Activated T-cell treated with anti-CD3 and anti-CD28 coated beads, Interleukin-2, amount 50 U/mL, for 1 hour (primary cell): ENCODE data around the gene SLC2A14.
A peak's percentile ranks its signal among the peaks of the same experiment; 100 is the strongest.
"Not testable (repeated sequence)": the region's sequence is repeated elsewhere in the genome, so short reads cannot be mapped to it uniquely, and the experiment has no call there.

Experiments
- DNase-seq: peaks from one replicate; pipeline ENCODE4 v3.0.0-alpha.2; 2020

Gene SLC2A14

DNA sequence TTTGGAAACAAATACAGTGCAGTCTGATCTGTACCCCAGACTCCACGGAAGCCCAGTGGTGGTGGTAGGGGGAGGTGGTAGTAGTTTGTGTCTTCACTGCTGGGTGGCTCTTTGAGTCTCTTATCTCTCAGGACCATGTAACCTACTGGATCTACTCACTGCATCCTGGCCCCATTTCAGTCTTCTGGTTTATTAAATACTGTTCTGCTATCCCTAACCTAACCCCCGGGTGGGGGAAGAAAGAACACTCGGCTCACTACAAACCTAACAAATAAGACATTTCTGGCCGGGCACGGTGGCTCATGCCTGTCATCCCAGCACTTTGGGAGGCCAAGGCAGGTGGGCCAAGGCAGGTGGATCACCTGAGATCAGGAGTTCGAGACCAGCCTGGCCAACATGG is 39.5 kb downstream of the SLC2A14 start:
- DNase-seq, result not testable (repeated sequence)

DNA sequence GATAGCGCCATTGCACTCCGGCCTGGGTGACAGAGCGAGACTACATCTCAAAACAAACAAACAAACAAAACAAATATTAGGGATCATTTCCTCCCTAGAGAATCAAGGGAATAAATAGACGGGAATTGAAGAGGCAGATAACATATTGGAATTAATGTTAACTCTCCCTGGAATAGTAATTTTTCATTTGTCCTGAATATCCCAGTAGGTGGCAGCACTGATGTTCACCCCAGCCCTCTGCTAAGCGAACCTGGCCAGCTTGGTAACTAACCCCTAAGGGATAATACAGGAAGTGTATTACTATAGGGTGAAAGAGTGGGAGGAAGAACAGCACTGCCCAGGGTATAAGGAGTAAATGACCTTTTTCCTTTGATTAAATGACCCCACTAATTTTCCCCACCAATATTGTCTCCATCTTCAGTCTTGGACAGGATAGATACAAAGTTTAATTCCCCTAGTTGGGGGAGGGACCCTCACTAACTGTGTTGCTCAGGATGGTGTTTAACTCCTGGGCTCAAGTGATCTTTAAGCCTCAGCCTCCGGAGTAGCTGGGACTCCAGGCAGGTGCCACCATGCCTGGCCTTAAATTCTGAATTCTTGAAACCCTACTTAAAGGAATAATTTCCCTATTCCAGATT is 40.5 kb downstream of the SLC2A14 start:
- DNase-seq, result no peak

DNA sequence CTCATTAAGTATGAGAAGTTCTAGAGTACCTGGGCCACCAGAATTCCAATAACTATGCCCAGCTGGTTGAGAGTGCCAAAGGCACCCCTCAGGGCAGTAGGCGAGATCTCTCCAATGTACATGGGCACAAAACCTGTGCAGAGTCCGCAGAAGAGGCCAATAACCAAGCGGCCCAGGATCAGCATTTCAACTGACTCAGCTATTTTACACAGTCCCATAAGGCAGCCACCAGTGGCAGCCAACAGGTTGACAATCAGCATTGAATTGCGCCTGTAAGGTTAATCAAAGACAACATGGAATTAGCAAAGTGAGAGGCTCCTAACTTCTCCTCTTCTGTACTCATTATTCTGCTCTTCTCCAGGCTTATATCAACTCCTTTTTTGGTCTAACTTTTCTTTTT is 43.0 kb downstream of the SLC2A14 start:
- not testable (repeated sequence) for DNase-seq

DNA sequence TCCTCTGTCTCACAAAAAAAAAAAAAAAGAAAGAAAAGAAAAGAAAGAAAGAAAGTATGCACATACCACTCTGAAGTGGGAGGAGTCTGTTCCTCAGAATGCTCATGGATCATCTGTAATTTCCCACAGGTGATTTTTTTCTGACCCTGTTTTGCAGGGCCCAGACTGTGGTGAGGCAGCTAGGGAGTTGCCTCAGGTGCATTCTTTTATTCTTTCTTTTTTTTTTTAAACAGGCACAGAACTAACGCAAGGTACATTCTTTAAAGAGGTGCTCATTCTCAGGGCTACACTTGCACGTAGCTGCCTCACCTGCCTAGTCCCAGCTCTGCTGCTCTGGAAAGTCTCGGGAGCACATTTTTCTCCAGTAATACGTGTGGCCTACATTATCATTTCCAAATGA is 47.0 kb downstream of the SLC2A14 start:
- not testable (repeated sequence) for DNase-seq

DNA sequence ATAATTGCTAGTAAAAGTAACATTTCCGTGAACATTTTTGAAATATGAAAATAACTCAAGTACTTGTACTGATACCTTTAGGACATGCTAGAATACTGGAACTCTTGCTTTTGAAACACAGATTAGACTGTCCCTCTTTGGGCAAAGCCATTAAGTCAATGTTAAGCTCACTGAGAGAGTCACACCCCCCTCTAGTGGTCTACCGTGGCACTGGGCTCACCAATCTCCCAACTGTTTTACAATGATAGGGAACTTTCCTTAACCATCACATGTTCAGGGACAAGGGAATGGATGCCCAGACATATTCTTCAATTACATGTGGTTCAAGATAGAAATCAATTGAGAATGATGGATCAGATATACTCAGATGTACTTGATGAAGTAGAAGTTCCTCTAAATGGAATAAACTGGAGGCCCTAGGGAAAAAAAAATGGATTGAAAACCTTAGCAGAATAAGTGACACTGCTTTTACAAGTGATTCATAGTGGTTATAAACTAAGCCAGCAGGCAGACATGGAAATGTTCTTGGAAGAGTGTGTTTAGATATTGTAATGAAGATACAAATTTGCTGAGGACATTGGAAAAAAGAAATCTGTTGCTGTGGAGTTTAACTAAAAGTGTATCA is 65.7 kb downstream of the SLC2A14 start:
- DNase-seq, result peak; percentile 56

DNA sequence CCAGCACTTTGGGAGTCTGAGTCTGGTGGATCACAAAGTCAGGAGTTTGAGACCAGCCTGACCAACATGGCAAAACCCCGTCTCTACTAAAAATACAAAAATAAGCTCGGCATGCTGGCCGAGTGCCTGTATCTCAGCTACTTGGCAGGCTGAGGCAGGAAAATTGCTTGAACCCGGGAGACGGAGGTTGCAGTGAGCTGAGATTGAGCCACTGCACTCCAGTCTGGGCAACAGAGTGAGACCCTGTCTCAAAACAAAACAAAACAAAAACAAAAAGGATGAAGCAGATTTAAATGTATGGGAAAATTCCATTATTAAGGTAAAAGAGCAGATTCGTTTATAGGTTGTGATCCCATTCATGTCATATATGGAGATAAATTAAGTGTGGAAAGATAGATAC is 66.4 kb downstream of the SLC2A14 start:
- DNase-seq, result not testable (repeated sequence)

DNA sequence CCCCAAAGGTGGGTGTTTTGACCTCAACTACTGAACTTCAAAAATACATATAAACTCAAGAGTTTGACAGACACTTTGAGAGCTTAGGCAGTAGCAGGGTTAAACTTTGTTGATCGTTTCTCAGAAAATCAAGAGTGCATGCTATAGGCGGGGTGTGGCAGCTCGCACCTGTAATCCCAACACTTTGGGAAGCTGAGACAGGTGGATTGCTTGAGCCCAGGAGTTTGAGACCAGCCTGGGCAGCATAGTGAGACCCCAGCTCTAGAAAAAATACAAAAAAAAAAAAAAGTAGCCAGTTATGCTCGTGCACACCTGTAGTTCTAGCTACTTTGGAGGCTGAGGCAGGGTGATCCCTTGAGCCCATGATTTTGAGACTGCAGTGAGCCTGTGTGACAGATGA is 71.3 kb downstream of the SLC2A14 start:
- DNase-seq, result no peak

DNA sequence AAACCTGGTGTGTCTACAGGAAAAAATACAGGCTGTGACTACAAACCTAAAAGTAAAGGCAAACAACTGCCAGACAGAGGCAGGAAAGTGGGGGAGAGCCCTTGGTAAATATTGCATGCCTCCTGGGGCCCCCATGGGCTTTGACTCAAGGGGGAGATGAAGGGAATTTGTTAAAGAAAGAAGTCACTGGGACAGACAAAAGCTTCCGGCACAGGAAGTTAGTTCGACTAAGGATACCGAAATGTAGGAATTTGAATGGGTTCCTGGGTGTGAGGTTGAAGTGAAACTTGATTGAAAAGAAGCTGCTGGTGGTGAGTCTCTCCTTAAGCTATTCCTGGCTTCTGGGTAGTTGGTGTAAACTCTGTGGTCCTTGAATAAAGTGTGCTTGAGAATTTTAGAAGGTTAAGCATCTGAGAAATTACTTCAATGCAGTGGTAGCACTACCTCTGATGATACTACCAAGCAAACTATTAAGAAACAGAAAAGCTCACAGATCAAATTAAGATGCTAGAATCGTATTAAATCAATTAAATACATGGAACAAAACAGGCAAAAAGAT is 73.9 kb downstream of the SLC2A14 start:
- not testable (repeated sequence) for DNase-seq

DNA sequence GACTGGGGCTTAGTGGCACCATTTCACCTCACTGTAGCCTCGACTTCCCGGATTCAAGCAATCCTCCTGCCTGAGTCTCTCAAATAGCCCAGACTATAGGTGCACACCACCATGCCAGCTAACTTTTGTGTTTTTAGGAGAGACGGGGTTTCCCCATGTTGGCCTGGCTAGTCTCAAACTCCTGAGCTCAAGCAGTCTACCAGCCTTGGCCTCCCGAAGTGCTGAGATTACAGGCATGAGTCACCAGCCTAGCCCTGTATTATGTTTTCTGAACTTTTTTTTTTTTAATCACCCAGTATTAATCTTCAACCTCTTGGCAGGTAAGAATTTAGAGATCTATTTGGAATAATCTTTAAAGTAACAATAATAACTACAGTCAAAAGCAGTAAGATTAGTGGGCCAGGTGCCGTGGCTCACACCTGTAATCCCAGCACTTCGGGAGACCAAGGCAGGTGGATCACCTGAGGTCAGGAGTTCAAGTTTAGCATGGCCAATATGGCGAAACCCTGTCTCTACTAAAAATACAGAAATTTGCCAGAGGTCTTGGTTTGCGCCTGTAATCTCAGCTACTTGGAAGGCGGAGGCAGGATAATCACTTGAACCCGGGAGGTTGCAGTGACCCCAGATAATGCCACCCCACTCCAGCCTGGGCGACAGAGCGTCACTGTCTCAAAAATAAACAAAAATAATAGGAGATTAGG is 74.9 kb downstream of the SLC2A14 start:
- no peak for DNase-seq

DNA sequence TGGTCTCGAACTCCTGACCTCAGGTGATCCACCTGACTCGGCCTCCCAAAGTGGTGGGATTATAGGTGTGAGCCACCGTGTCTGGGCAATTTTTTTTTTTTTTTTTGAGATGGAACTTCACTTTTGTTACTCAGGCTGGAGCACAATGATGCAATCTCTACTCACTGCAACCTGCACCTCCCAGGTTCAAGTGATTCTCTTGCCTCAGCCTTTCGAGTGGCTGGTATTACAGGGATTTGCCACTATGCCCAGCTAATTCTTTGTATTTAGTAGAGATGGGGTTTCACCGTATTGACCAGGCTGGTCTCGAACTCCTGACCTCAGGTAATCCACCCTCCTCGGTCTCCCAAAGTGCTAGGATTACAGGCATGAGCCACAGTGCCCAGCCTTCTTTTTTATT is 75.4 kb downstream of the SLC2A14 start:
- not testable (repeated sequence) for DNase-seq

DNA sequence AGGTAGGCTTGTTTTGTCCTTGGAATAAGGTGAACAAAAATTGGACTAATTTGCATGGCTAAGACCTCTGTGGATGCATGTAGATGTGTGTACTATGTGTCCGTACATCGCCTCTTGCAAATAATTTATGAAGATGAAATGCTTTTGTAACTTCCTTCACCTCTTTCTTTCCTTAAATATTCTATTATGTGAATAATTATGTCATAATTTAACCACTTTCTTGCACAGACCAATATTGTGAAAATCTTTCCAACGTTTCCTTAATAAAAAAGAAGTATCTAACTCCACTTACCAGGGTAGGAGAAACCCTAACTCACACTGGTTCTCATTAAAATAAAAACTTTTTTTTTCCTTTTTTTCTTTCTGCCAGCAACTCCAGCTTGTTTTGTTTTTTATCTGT is 79.5 kb downstream of the SLC2A14 start:
- no peak for DNase-seq

DNA sequence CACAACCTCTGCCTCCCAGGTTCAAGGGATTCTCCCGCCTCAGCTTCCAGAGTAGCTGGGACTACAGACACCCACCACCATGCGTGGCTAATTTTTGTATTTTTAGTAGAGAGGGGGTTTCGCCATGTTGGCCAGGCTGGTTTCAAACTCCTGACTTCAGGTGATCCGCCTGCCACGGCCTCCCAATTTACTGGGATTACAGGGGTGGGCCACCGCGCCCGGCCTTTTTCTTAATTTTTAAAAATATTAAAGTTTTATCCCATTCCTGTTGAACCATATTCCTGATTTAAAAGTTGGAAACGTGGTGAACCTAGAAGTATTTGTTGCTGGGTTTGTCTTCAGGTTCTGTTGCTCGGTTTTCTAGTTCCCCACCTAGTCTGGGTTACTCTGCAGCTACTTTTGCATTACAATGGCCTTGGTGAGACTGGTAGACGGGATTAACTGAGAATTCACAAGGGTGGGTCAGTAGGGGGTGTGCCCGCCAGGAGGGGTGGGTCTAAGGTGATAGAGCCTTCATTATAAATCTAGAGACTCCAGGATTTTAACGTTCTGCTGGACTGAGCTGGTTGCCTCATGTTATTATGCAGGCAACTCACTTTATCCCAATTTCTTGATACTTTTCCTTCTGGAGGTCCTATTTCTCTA is 83.7 kb downstream of the SLC2A14 start, which contains the start of gene NANOG:
TSS of gene NANOG (plus strand) at position 519 of the 645 bp plus-strand sequence. CDS start 213 bp downstream, outside the sequence.
- DNase-seq, result not testable (repeated sequence)

DNA sequence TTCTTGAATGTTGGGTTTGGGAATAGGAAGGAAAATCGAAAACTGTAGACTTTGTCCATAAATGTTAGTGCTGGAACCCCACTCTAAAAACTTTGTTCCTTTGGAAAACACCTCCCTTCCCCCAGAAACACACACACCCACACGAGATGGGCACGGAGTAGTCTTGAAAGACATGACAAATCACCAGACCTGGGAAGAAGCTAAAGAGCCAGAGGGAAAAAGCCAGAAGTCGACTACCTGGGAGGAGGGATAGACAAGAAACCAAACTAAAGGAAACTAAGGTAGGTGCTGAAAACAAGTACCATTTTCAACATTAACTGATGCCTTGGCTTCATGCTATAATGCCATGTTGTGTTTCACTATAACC is 84.4 kb downstream of the SLC2A14 start:
- DNase-seq, result no peak

DNA sequence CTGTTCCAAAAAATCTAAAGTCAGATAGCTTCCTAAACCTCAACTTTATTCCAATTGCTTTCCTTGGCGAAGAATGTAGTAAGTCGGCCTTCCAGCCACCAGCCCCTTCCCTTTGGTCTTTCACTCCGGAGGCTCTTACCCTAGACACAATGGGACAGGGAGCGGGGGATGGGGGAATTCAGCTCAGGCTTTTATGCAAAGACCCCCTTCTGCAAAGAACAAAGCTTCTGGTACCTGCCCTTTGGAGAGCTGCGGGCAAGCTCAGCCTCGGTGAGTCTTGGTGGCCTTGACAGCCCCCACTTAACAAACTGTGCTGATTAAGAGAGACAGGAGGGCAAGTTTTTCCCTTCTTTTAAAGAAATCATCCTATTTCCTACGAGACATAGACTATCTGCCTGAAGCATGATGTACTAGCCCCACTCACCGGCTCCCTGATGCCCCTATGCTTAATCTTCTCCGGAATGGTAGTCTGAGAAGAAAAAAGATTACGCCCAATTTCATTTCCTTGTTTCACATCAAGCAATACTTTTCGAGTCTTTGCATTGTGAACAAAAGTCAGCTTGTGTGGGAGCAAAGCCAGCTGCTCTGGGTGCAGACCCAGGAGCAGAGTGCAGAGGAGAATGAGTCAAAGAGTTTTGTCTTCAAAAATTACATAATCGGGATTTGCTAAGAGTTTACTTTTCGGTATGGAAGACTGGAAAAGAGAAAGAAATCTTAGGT is 85.0 kb downstream of the SLC2A14 start:
- DNase-seq, result no peak

DNA sequence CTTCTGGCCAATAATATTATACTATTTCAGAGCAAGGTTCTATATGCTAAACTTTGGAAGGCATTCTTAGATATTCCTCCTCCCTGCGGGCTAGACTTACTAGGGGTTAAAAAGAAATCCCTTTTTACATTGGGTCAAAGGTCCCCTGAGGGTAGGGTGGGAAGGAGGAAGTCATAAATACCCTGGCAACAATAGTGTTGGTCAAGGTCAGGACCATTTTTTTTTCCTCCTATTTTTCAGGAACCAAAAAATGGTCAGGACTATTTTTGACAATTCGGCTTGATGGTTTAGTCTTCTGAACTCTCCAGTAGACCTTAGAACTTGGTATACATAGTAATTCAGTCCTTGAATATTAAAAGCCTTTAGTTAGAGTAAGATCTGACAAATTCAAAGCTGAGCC is 88.0 kb downstream of the SLC2A14 start:
- no peak for DNase-seq

DNA sequence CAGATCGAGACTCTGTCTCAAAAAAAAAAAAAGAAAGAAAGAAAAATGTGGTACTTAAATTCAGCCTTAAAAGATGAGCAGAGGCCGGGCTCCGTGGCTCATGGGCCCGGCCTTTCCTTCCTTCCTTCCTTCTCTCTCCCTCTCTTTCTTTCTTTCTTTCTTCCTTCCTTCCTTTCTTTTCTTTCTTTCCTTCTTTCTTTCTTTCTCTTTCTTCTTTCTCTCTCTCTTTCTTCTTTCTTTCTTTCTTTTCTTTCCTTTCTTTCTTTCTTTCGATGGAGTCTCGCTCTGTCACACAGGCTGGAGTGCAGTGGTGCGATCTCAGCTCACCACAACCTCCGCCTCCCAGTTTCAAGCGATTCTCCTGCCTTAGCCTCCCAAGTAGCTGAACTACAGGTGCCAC is 89.3 kb downstream of the SLC2A14 start:
- not testable (repeated sequence) for DNase-seq

DNA sequence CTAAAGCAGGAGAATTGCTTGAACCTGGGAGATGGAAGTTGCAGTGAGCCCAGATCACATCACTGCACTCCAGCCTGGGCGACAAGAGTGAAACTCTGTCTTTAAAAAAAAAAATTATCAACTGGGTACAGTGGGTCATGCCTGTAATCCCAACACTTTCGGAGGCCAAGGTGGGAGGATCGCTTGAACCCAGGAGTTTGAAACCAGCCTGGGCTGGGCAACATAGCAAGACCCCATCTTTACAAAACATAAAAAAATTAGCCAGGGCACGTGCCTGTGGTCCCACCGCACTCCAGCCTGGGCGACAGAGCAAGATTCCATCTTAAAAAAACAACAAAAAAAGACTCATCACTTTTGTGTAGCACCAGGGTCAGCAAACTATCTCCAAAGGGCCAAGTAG is 90.7 kb downstream of the SLC2A14 start:
- DNase-seq, result no peak

DNA sequence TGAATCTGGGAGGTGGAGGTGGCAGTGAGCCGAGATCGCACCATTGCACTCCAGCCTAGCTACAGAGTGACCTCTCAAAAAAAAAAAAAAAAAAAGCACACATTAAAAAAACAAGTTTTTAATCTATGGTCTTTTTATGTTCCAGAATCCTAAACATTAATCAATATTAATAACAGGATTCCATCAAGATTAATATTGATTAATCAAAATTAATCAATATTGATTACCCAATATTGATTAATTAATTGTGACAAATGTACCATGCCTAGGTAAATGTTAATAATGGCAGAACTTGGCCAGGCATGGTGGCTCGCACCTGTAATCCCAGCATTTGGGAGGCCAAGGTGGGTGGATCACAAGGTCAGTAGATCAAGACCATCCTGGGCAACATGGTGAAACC is 91.4 kb downstream of the SLC2A14 start:
- no peak for DNase-seq

DNA sequence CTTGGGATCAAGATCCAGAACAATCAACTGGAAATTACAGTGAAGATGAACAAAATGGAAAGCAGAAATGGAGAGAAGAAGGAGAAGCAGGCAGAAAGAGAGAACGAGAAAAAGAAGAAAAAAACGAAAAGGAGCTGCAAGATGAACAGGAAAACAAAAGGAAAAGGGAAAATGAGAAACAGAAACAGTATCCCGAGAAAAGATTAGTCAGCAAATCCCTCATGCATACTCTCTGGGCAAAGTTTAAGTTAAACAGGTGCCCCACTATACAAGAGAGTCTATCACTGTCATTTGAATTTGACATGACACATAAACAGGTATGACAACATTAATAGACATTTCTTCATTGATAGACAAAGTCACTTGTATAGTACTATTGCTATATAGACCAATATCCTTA is 102.7 kb downstream of the SLC2A14 start:
- no peak for DNase-seq
